Stimulated activated CD4-positive, alpha-beta T cell treated with anti-CD3 and anti-CD28 coated beads, Interleukin-12 subunit alpha, Interleukin-12 subunit beta, amount 100 ng/mL, for 48 hours (primary cell): Measurements from ENCODE around the gene VAV1.
"Not testable (repeated sequence)": the region's sequence is repeated elsewhere in the genome, so short reads cannot be mapped to it uniquely, and the experiment has no call there.

Experiments
- DNase-seq, 3 donors: peaks; one replicate each; pipeline ENCODE4 v3.0.0-alpha.2; 2020; ENCODE audit warnings: low read depth in 2 of 3, low spot score in 1 of 3

Gene VAV1

DNA sequence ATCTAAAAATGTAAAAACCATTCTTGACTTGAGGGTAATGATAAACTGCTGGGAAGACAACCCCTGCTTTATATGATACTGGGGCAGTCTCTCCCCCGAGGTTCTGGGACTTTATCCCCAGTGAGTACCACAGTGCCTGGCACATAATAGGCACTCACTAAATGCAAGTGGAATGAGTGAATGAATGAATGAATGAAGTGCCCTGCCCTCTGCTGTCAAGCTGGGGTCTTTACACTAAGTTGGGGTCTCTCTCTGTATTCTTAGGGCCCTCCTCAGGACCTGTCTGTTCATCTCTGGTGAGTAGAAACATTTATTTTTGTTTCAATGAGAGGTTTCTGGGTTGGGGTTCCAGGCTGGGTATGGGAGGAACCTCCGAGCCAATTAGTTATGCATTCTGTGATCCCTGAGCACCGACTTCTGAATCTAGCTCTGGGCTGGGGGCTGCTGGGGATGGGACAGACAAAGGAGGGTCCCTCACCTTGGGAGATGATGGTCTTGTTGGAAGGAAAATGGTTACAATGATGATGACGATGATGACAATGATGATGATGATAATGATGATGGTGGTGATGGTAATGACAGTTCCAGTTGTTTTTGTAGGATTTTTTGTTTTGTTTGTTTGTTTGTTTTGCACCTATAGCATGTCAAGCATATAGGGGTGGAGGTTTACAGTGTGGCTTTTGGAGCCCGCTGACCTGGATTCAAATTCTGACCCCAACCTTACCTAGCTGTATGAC is 70.5 kb downstream of the VAV1 start:
- no peak for DNase-seq

DNA sequence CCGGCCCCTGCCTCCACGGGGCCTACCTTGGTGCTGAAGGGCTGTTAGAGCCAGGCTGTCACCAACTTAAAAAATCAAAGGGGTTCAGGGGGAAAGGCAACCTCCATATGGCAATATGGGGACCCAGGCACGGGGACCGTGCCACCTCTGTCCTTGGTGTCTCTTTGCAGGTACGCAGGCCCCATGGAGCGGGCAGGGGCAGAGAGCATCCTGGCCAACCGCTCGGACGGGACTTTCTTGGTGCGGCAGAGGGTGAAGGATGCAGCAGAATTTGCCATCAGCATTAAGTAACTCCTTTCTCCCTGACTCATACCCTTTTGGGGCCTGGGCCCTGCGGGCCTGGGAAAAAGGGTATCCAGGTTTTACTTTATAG is 75.3 kb downstream of the VAV1 start:
- no peak for DNase-seq

DNA sequence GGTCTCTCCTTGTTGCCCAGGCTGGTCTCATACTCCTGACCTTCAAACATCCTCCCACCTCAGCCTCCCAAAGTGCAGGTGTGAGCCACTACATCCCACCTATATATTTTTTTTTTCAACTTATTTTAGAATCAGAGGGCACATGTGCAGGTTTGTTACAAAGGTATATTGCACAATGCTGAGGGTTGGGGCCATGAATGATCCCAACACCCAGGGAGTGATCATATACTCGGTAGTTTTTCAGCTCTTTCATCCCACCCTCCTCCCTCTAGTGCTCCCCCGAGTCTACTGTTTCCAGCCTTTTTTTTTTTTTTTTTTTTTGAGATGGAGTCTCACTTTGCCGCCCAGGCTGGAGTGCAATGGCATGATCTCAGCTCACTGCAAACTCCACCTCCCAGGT is 76.5 kb downstream of the VAV1 start:
- DNase-seq = no peak

DNA sequence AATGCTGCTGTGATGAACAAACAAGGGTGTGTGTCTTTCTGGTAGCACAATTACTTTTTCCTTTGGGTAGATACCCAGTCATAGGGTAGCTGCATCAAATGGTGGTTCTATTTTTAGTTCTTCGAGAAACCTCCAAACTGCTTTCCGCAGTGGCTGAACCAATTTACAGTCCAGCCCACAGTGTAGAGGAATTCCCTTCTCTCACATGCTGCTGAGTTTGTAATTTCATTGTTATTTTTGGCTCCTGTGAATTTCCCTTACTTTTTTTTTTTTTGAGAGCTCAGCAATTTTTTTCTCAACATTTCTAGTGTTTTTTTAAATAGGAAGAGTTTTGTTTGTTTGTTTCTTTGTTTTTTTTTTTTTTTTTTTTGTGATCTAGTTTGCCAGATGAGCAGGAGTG is 77.4 kb downstream of the VAV1 start:
- DNase-seq = no peak

DNA sequence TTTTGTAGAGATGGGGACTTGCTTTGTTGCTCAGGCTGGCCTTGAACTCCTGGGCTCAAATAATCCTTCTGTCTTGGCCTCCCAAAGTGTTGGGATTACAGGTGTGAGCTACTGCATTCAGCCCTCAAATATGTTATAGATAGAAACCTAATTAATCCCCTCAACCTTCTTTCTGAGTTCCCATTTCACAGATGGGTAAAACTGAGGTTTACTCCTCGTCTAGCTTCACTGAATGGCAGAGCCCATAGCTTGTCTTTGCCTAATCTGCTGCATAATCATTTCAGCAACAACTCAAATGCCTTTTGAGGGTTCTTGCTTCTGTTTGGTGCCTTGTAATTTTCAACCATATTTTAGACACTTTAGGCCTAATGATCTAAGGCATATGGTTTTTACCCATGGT is 78.9 kb downstream of the VAV1 start:
- DNase-seq = no peak

DNA sequence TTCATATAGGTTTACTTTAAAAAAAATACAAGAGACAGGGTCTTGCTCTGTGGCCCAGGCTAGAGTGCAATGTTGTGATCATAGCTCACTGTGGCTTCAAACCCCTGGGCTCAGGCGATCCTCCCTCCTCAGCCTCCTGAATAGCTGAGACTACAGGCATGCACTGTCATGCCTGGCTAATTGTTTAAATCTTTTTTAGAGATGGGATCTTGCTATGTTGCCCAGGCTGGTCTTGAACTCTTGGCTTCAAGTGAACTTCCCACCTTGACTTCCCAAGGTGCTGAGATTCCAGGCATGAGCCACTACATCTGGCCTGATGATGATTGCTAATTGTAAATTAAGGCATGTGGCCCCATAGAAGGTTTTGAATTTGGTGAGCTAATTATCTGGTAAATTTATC is 79.5 kb downstream of the VAV1 start:
- DNase-seq = no peak

DNA sequence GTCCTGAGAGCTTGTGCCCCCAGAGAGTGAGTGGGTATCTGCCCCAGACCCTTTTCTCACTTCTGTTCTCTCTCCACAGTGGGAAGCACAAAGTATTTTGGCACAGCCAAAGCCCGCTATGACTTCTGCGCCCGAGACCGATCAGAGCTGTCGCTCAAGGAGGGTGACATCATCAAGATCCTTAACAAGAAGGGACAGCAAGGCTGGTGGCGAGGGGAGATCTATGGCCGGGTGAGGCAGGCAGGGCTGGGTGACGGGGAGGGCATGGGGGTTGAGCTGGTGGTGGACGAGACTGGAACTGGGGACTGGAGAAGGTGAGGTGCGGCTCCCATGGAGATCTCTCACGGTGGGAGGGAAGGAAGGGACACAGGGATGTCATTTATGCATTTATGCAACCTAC is 81.4 kb downstream of the VAV1 start:
- no peak for DNase-seq

DNA sequence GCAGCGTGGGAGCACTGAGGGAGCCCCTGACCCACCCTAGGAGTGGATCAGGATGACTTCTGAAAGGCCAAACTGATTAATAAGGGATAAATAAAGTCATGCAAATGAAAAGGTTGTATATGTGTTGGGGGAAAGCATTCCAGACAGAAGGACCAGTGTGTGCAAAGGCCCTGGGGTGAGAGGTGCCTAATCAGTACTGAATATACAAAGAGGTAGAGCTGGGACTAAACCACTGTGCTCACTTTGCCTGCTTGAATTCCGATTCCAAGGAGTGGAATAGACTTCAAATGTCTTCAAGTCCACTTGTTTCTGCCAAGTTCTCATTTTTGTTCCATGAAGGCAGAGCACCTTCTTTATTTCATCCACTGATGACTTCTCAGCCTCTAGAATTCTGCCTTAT is 82.2 kb downstream of the VAV1 start:
- no peak for DNase-seq

DNA sequence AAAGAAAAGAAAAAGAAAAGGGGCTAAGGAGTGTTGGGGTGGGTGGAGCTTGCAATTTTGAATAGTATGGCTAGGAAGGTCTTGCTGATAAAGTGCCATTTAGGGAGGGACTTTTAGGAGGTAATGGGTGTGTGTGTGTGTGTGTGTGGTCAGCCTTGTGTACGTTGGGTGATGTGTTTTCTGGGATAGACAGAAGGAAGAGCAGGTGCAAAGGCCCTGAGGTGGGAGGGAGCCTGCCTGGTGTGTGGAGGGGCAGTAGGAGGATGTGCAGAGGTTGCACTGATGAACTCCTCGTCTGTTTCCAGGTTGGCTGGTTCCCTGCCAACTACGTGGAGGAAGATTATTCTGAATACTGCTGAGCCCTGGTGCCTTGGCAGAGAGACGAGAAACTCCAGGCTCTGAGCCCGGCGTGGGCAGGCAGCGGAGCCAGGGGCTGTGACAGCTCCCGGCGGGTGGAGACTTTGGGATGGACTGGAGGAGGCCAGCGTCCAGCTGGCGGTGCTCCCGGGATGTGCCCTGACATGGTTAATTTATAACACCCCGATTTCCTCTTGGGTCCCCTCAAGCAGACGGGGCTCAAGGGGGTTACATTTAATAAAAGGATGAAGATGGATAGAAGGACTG is 84.4 kb downstream of the VAV1 start:
- DNase-seq = no peak

DNA sequence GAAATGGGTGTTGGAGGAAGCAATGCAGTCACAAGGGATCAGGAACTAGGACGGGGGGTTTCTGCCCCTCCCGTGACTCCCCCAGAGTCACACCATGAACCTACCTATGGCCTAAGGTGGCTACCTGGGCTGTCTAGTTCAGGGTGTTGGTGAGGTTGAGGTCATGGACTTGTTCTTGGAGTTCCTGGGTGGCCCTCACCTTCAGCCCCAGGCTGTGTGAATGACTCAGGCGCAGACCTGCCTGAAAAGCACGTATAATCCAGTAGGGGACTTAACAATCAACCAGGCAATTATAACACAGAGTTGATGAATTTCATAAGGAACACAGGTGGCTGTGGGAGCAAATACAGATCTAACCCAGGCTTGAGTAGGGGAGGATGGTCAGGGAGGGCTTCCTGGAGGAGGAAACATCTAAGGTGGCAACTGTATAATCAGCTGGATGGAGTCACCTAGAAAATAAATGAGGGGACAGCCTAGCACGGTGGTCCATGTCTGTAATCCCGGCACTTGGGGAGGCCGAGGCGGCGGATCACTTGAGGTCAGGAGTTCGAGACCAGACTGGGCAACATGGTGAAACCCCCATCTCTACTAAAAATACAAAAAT is 89.3 kb downstream of the VAV1 start:
- DNase-seq = no peak

DNA sequence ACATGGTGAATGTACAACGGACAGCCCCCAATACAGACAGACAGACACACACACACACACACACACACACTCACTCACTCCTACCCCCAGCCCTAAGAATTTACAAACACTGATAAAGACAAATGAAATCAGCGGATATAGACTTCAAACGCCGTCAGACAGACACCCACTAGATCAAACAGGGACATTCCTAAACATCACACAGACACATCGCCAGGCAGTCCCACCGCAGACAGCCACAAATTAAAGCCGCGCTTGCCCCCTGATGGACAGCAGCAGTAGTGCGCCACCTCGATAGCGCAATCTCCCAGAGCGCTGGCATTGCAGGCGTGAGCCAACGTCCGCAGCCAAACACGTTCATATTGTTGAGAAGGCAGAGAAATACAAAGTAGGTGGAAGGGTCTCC is 90.2 kb downstream of the VAV1 start:
- peak; percentile 87 to 95 (median 89) for DNase-seq

DNA sequence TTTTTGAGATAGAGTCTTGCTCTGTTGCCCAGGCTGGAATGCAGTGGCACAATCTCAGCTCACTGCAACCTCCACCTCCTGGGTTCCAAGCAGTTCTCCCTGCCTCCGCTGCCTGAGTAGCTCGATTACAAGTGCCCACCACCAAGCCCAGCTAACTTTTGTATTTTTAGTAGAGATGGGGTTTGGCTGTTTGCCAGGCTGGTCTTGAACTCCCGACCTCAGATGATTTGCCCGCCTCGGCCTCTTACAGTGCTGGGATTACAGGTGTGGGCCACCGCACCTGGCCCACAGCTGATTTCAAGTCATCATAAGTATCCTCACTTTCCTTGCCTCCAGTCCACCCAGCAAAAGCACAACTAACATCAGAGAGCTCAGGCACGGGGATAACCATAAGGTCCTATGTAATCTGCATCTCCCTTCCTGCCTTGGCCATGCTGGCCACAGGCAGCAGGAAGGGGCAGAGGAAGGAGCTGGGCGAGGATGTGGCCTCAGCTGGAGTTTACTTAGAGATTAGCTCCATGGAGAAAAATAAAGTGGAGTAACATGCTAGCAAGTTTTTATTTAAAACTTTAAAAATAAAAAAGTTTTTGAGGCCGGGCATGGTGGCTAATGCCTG is 91.9 kb downstream of the VAV1 start:
- DNase-seq = no peak

DNA sequence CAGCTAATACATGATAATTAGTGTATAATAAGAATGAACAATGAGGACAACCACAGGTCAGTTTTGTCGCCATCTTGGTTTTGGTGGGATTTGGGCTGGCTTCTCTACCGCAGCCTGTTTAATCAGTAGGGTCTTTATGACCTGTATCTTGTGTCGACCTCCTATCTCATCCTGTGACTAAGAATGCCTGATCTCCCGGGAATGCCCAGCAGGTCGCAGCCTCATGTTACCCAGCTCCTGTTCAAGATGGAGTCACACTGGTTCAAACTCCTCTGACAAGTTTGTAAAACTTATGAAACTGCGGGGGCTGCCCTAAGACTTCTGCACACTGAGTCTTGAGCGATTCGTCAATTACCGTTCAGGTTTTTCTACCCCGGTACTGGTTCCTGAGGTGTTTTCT is 93.3 kb downstream of the VAV1 start:
- no peak for DNase-seq

DNA sequence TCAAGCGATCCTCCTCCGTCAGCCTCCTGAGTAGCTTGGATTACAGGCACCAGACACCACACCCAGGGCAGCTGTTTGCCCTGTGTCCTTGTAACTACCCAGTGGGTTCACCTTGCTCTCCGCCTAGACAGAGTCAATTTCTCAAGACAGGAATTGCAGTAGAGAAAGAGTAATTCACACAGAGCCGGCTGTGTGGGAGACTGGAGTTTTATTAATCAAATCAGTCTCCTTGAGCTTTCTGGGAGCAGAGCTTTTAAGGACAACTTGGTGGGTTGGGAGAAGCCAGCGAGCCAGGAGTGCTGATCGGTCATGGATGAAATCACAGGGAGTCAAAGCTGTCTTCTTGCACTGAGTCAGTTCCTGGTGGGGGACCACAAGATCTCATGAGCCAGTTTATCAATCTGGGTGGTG is 94.2 kb downstream of the VAV1 start:
- DNase-seq = no peak

DNA sequence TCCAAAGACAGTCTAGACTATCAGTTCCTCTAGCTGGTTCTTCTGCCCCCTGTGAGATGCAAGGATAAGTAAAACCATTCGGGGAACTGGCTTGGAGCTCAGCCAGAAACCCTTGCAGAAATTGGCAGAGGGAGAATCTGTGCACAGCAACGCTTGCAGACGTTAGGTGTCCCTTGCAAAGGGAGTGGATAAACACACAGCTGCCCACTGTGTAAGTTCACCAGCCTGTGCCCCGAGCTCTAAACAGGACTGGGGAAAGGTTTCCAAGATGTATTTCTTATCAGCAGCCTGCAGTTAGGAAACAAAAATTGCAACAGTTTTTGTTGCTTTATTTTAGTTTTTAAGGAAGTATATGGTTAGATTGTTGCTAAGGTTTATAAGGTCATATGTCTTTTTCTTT is 95.8 kb downstream of the VAV1 start:
- no peak for DNase-seq

DNA sequence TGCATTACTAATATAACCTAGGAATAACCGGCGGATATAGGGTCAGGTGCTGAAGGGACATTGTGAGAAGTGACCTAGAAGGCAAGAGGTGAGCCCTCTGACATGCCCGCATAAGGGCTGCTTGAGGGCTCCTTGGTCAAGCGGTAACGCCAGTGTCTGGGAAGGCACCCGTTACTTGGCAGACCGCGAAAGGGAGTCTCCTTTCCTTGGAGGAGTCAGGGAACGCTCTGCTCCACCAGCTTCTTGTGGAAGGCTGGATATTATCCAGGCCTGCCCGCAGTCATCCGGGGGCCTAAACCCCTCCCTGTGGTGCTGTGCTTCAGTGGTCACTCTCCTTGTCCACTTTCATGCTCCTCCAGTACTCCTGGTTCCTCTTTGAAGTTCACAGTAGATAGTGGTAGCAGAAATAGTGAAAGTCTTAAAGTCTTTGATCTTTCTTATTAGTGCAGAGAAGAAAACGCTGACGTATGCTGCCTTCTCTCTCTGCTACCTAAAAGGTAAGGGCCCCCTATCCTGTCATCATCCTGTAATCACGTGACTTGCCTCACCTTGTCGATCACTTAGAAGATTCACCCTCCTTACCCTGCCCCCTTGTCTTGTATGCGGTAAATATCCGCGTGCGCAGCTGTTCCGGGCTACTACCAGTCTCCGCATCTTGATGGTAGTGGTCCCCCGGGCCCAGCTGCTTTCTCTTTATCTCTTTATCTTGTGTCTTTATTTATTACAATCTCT is 96.8 kb downstream of the VAV1 start:
- not testable (repeated sequence) for DNase-seq

DNA sequence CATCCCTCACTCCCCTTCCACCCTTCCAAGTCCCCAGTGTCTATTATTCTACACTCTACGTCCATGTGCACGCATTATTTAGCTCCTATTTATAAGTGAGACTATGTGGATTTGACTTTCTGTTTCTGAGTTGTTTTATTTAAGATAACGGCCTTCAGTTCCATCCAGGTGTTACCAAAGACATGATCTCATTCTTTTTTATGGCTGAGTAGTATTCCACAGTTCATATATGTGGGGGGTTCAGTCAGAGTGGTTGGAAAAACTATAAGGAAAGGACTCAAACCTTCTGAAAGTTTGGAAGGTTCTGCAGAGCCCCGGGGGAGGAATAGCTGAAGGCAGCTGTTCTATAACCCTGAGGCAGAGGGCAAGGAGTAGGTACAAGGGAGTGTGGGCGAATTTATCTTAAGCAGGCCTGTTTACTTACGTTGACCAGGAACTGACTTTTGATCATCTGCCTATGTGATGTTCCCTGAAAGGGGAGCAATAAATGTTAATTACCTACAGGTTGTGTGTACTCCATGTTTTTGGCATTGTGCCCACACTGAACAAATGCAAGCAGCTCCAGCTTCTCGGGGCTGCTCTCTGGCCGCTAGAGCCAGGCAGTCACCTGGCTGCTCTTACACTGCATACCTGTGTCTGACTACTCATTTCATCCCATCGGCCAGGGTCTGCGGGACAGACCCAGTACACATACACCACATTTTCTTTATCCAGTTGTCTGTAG is 101.4 kb downstream of the VAV1 start:
- DNase-seq = no peak

DNA sequence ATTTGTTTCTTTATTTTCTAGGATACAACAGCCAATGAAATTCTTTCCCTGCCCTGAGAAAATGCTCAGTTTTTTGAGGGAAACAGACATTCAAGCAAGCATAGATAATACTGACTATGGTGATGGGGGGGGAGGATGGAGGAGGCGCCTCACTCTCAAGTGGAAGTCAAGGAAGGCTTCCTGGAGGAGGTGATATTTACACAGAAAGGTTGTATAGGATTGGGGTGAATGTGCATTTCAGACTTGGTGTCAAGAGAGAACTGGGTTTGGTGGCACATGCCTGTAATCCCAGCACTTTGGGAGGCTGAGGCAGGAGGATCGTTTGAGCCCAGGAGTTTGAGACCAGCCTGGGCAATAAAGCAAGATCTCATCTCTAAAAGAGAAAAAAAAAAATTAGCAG is 102.7 kb downstream of the VAV1 start:
- DNase-seq = no peak

DNA sequence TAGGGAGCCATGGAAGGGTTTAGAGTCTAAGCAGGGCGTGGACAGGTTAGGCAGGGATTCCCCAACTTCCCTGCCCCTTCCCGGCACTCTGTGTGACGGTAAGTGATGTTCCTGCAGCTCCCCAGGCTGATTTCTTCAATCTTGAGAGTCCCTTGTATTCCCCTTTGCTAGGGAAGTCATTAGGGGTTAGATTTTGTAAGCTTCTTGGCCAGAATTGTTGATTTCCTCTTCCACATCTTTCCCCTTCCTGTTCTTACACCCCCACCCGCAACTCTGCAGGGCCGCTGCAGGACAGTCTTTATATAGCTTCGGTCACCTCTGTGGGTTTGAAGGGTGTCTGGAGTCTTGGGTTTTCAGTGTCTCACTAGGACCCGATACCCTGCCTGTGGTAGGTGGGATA is 104.2 kb downstream of the VAV1 start:
- no peak for DNase-seq

DNA sequence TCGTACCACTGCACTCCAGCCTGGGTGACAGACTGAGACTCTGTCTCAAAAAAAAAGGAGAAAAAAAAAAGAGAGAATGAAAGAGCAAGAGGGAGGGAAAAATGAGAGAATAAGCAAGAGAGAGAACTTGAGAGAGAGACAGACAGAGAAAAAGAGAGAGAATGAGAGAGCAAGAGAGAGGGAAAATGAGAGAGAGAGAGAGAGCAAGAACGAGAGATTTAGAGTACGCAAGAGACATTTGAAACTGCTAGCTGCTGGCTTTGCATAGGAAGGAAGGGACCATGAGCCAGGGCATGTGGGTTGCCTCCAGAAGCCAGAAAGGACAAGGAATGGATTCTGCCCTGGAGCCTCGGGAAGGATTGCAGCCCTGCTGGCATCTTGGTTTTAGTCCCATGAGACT is 105.3 kb downstream of the VAV1 start:
- DNase-seq = no peak

DNA sequence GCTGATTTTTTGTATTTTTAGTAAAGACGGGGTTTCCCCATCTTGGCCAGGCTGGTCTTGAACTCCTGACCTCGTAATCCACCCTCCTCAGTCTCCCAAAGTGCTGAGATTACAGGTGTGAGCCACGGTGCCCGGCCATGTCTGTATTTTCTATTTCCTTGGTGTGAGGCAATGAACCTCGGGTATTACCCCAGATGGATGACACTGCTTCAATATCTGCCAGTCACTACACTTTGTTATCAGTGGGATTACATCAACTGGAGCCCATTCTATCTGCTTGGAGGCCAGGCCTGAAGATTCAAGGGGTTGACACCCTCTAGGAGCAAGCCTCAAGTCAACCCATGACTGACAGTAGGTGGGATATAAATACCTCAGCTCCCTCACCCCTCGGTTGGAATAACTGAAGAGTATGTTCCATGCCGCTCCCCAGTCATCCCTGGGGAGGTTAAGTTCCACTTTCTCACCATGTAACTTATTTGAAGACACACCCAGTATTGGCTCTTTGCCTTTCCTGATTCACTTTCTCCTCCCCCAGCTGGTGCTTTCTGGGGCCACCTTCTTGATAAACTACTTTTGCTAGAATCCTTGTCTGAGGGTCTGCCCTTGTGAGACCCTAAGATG is 113.9 kb downstream of the VAV1 start:
- no peak for DNase-seq
